Stimulated activated naive CD8-positive, alpha-beta T cell treated with anti-CD3 and anti-CD28 coated beads, Interleukin-15, Interleukin-2, amounts not matched to agents 100 U/mL and 50 U/mL, for 24 hours (primary cell): ENCODE results near the gene XYLB.
A peak's percentile ranks its signal among the peaks of the same experiment; 100 is the strongest.

Experiments
- ATAC-seq: fragments of 150-1000 bp; cut with Tn5 transposase; one replicate; pipeline ENCODE4 v1.10.0; 2021
- DNase-seq: peaks from one replicate; pipeline ENCODE4 v3.0.0; 2021

XYLB gene

GRCh38 chr3:38454884-38455638, 108.5 kb downstream of the XYLB start:
- DNase-seq: peak; percentile 56
- ATAC-seq: peak; percentile 11

GRCh38 chr3:38455639-38456430, 109.2 kb downstream of the XYLB start:
- ATAC-seq (peak; percentile 37), DNase-seq (no peak)

GRCh38 chr3:38457111-38458003, 110.8 kb downstream of the XYLB start:
- ATAC-seq (no peak), DNase-seq (no peak)

- DNase-seq: no peak
- no peak for ATAC-seq
Measured at GRCh38 chr3:38458796-38459498, 112.4 kb downstream of the XYLB start.

- ATAC-seq (no peak), DNase-seq (no peak)
Measured at GRCh38 chr3:38459499-38460048, 113.0 kb downstream of the XYLB start.

- ATAC-seq (no peak), DNase-seq (no peak)
Measured at GRCh38 chr3:38460377-38461270, 114.0 kb downstream of the XYLB start.
